K562 (cell line): Measurements from ENCODE around the gene HSPA1B. TPM values are rescaled to one million over a fixed set of nuclear protein-coding genes. Genes with fewer than 3 reads are reported as not detected.
A peak's percentile ranks its signal among the peaks of the same experiment; 100 is the strongest.

Experiments
- DACH1 ChIP-seq: fragments of 450-650 bp; IDR thresholded peaks from 2 replicates; pipeline ENCODE4 v1.6.1; 2018; ENCODE audit not compliant: partially characterized antibody
- ETV1 ChIP-seq: fragments of 450-650 bp; conservative IDR thresholded peaks from 2 replicates; pipeline ENCODE4 v1.6.1; 2016; ENCODE audit warnings: missing genetic modification characterization, control low read depth, low read depth, missing compliant biosample characterization
- FOXK2 ChIP-seq, 2 experiments: fragments of 450-650 bp; IDR thresholded peaks in 1 of 2; conservative IDR thresholded peaks in 1 of 2; 2 replicates each; pipeline ENCODE4 v1.6.1; 2016; ENCODE audit warnings: low read depth in 2 of 2, mild to moderate bottlenecking in 1 of 2
- PHB2 ChIP-seq: fragments of 450-650 bp; IDR thresholded peaks from 2 replicates; pipeline ENCODE4 v1.6.1; 2017; ENCODE audit warnings: low read depth
- RAD21 ChIP-seq, 2 experiments: fragments of 250-450 bp in 1 of 2; fragments of 450-650 bp in 1 of 2; sonication (Bioruptor Pico) in 1 of 2; formaldehyde crosslinking in 1 of 2; IDR thresholded peaks in 1 of 2; conservative IDR thresholded peaks in 1 of 2; 2 replicates each; pipeline versions ENCODE4 v1.4.0 to v1.8.0; 2020 to 2022; ENCODE audit warnings: mild to moderate bottlenecking in 2 of 2, moderate library complexity in 1 of 2
- RBFOX2 ChIP-seq: fragments of 200-400 bp; formaldehyde crosslinking; IDR thresholded peaks from 2 replicates; pipeline ENCODE4 v1.6.1; 2017; ENCODE audit warnings: low read depth, mild to moderate bottlenecking, low read length, moderate library complexity
- REST ChIP-seq, 2 experiments: fragments of 450-650 bp; formaldehyde crosslinking in 1 of 2; IDR thresholded peaks; 2 replicates each; pipeline versions ENCODE4 v1.4.0 to v1.6.1; 2014 to 2020; ENCODE audit warnings: mild to moderate bottlenecking in 2 of 2, borderline replicate concordance in 1 of 2, low read depth in 1 of 2
- RFX1 ChIP-seq: fragments of 450-650 bp; IDR thresholded peaks from 2 replicates; pipeline ENCODE4 v1.6.1; 2016; ENCODE audit warnings: mild to moderate bottlenecking, moderate library complexity
- SMC3 ChIP-seq: conservative IDR thresholded peaks from 2 replicates; pipeline ENCODE4 v1.6.1; 2011; ENCODE audit warnings: low read depth, low read length, improper control_type of control experiment; ENCODE audit not compliant: insufficient read depth
- ZFP36 ChIP-seq: fragments of 150-350 bp; IDR thresholded peaks from 2 replicates; pipeline ENCODE4 v1.6.1; 2018; ENCODE audit warnings: low read length, low read depth; ENCODE audit not compliant: partially characterized antibody
- polyA plus RNA-seq, 8 experiments: library from polyadenylated mRNA; depleted of rRNA in 4 of 8; stranded (reverse) in 5 of 8; unstranded in 3 of 8; fragments of >200 nt; fragmentation: Nextera tagmentation in 2 of 8; fragmentation: Illumina TruSeq in 1 of 8; extraction: Ambion mirVana in 2 of 8; extraction: Trizol in 1 of 8; gene quantifications; 2 replicates each; pipeline versions ENCODE4 v1.2.1 to v1.2.3, GENCODE V29; 2011 to 2014; ENCODE audit warnings: inconsistent platforms in 1 of 8, missing spikeins in 1 of 8
- total RNA-seq, 7 experiments: library from RNA; depleted of rRNA in 6 of 7; stranded (reverse); fragments of >200 nt in 6 of 7; fragmentation: Illumina TruSeq in 2 of 7; extraction: Trizol in 2 of 7; gene quantifications; 2 replicates each; pipeline versions ENCODE4 v1.2.1 to v1.2.3, GENCODE V29; 2011 to 2021; ENCODE audit warnings: low replicate concordance in 1 of 7
- TF ChIP-seq, protein P1 (sequence below): fragments of 450-650 bp; IDR thresholded peaks from 2 replicates; pipeline ENCODE4 v1.6.1; 2017; ENCODE audit warnings: antibody characterized with exemption
- TF ChIP-seq, protein P2 (sequence below): fragments of 450-650 bp; IDR thresholded peaks from 2 replicates; pipeline ENCODE4 v1.6.1; 2016; ENCODE audit warnings: antibody characterized with exemption
- TF ChIP-seq, protein P3 (sequence below): fragments of 450-650 bp; formaldehyde crosslinking; IDR thresholded peaks from 2 replicates; pipeline ENCODE4 v1.4.0; 2020; ENCODE audit warnings: mild to moderate bottlenecking, moderate library complexity

The HSPA1B gene
- total and polyA plus RNA-seq, 9 of the 15 experiments (the other 6 are each of a cell fraction or from before 2014, with no cell fraction given), result 0.27 to 227 (median 51.2) TPM

DNA sequence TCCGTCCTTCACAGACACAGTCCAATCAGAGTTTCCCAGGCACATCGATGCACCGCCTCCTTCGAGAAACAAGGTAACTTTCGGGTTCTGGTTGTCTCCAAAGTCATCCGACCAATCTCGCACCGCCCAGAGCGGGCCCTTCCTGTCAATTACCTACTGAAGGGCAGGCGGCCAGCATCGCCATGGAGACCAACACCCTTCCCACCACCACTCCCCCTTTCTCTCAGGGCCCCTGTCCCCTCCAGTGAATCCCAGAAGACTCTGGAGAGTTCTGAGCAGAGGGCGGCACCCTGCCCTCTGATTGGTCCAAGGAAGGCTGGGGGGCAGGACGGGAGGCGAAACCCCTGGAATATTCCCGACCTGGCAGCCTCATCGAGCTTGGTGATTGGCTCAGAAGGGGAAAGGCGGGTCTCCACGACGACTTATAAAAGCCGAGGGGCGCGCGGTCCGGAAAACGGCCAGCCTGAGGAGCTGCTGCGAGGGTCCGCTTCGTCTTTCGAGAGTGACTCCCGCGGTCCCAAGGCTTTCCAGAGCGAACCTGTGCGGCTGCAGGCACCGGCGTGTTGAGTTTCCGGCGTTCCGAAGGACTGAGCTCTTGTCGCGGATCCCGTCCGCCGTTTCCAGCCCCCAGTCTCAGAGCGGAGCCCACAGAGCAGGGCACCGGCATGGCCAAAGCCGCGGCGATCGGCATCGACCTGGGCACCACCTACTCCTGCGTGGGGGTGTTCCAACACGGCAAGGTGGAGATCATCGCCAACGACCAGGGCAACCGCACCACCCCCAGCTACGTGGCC, at the start of gene HSPA1B (continued):
- TF ChIP-seq REST (IDR thresholded peaks at IDR 0.05; ENCODE audit: borderline replicate concordance) (no peak), REST (CRISPR knock-in tag; IDR thresholded peaks at IDR 0.05; ENCODE audit: low read depth) (peak; percentile 90), SMC3 (peak; percentile 31; the same call in 1 of the 2 replicates), PHB2 (no peak), FOXK2 (conservative IDR thresholded peaks at IDR 0.05 in 1 of 2, IDR thresholded peaks at IDR 0.05 in 1 of 2; ENCODE audit: low read depth in 2 of 2) (no peak), RBFOX2 (peak; percentile 97), DACH1 (no peak), ZFP36 (no peak), RFX1 (no peak), ETV1 (peak; percentile 77), RAD21 (CRISPR knock-in tag; conservative IDR thresholded peaks at IDR 0.05 in 1 of 2, IDR thresholded peaks at IDR 0.05 in 1 of 2) (peak; percentile 34 to 39; a peak in 2 of 4 replicates)
- TF ChIP-seq, protein P1, sequence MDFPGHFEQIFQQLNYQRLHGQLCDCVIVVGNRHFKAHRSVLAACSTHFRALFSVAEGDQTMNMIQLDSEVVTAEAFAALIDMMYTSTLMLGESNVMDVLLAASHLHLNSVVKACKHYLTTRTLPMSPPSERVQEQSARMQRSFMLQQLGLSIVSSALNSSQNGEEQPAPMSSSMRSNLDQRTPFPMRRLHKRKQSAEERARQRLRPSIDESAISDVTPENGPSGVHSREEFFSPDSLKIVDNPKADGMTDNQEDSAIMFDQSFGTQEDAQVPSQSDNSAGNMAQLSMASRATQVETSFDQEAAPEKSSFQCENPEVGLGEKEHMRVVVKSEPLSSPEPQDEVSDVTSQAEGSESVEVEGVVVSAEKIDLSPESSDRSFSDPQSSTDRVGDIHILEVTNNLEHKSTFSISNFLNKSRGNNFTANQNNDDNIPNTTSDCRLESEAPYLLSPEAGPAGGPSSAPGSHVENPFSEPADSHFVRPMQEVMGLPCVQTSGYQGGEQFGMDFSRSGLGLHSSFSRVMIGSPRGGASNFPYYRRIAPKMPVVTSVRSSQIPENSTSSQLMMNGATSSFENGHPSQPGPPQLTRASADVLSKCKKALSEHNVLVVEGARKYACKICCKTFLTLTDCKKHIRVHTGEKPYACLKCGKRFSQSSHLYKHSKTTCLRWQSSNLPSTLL, result no peak
- TF ChIP-seq, protein P2, sequence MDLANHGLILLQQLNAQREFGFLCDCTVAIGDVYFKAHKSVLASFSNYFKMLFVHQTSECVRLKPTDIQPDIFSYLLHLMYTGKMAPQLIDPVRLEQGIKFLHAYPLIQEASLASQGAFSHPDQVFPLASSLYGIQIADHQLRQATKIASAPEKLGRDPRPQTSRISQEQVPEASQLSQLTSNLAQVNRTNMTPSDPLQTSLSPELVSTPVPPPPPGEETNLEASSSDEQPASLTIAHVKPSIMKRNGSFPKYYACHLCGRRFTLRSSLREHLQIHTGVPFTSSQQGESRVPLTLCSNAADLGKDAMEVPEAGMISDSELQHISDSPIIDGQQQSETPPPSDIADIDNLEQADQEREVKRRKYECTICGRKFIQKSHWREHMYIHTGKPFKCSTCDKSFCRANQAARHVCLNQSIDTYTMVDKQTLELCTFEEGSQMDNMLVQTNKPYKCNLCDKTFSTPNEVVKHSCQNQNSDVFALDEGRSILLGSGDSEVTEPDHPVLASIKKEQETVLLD, result peak; percentile 82
- TF ChIP-seq, protein P3, sequence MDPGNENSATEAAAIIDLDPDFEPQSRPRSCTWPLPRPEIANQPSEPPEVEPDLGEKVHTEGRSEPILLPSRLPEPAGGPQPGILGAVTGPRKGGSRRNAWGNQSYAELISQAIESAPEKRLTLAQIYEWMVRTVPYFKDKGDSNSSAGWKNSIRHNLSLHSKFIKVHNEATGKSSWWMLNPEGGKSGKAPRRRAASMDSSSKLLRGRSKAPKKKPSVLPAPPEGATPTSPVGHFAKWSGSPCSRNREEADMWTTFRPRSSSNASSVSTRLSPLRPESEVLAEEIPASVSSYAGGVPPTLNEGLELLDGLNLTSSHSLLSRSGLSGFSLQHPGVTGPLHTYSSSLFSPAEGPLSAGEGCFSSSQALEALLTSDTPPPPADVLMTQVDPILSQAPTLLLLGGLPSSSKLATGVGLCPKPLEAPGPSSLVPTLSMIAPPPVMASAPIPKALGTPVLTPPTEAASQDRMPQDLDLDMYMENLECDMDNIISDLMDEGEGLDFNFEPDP (CRISPR knock-in tag), result peak; percentile 91
